SK-N-SH treated with all-trans-retinoic acid at 6 μM for 48 hours (cell line): Measurements from ENCODE around the gene MFSD11.

Experiments
- ATAC-seq: fragments of 200-7000 bp; cut with Tn5 transposase; 3 replicates; pipeline ENCODE4 v1.9.1; 2020; ENCODE audit warnings: mild to moderate bottlenecking, moderate library complexity
- ARNTL ChIP-seq: fragments of 450-650 bp; formaldehyde crosslinking; IDR thresholded peaks from 2 replicates; pipeline ENCODE4 v1.5.0; 2020; ENCODE audit warnings: low read depth, mild to moderate bottlenecking, moderate library complexity, borderline replicate concordance
- BACH2 ChIP-seq: fragments of 250-450 bp; sonication (Bioruptor Pico); IDR thresholded peaks from 2 replicates; pipeline ENCODE4 v1.9.0; 2021; ENCODE audit warnings: mild to moderate bottlenecking, borderline replicate concordance
- CSDC2 ChIP-seq: fragments of 250-450 bp; sonication (Bioruptor Pico); IDR thresholded peaks from 2 replicates; pipeline ENCODE4 v1.5.0; 2020; ENCODE audit warnings: mild to moderate bottlenecking, moderate library complexity
- GLIS3 ChIP-seq: fragments of 250-450 bp; sonication (Bioruptor Pico); IDR thresholded peaks from 2 replicates; pipeline ENCODE4 v1.5.0; 2020; ENCODE audit warnings: mild to moderate bottlenecking, moderate library complexity
- ISL1 ChIP-seq: fragments of 250-450 bp; sonication (Bioruptor Pico); IDR thresholded peaks from 2 replicates; pipeline ENCODE4 v2.1.2; 2022; ENCODE audit warnings: mild to moderate bottlenecking, moderate library complexity
- OSR1 ChIP-seq: fragments of 250-450 bp; sonication (Bioruptor Pico); IDR thresholded peaks from 2 replicates; pipeline ENCODE4 v1.8.0; 2022; ENCODE audit warnings: moderate library complexity, mild to moderate bottlenecking, inconsistent platforms
- PPARA ChIP-seq: fragments of 250-450 bp; sonication (Bioruptor Pico); IDR thresholded peaks from 2 replicates; pipeline ENCODE4 v1.5.0; 2020; ENCODE audit warnings: mild to moderate bottlenecking, borderline replicate concordance
- RARB ChIP-seq: fragments of 250-450 bp; sonication (Bioruptor Pico); IDR thresholded peaks from 2 replicates; pipeline ENCODE4 v1.8.0; 2021; ENCODE audit warnings: mild to moderate bottlenecking, moderate library complexity
- SNAI2 ChIP-seq: fragments of 250-450 bp; sonication (Bioruptor Pico); IDR thresholded peaks from 2 replicates; pipeline ENCODE4 v1.5.0; 2020; ENCODE audit warnings: mild to moderate bottlenecking, moderate library complexity
- TCF4 ChIP-seq: fragments of 250-450 bp; sonication (Bioruptor Pico); IDR thresholded peaks from 2 replicates; pipeline ENCODE4 v1.8.0; 2021; ENCODE audit warnings: mild to moderate bottlenecking, moderate library complexity, borderline replicate concordance
- TOX ChIP-seq: fragments of 250-450 bp; sonication (Bioruptor Pico); IDR thresholded peaks from 2 replicates; pipeline ENCODE4 v1.8.0; 2021; ENCODE audit warnings: mild to moderate bottlenecking, moderate library complexity, borderline replicate concordance
- ZC3H10 ChIP-seq: fragments of 250-450 bp; sonication (Bioruptor Pico); IDR thresholded peaks from 2 replicates; pipeline ENCODE4 v1.5.1; 2021; ENCODE audit warnings: mild to moderate bottlenecking, moderate library complexity
- ZFP3 ChIP-seq: fragments of 250-450 bp; sonication (Bioruptor Pico); IDR thresholded peaks from 2 replicates; pipeline ENCODE4 v1.5.0; 2020; ENCODE audit warnings: mild to moderate bottlenecking, moderate library complexity
- ZFP30 ChIP-seq: fragments of 450-650 bp; formaldehyde crosslinking; IDR thresholded peaks from 2 replicates; pipeline ENCODE4 v1.5.0; 2022; ENCODE audit warnings: mild to moderate bottlenecking, moderate library complexity
- ZNF565 ChIP-seq: fragments of 450-650 bp; formaldehyde crosslinking; conservative IDR thresholded peaks from 2 replicates; pipeline ENCODE4 v1.5.0; 2020; ENCODE audit warnings: low read depth, mild to moderate bottlenecking, moderate library complexity
- ZNF70 ChIP-seq: fragments of 450-650 bp; formaldehyde crosslinking; IDR thresholded peaks from 2 replicates; pipeline ENCODE4 v1.5.0; 2020; ENCODE audit warnings: mild to moderate bottlenecking, moderate library complexity
- ZNF8 ChIP-seq: fragments of 450-650 bp; formaldehyde crosslinking; IDR thresholded peaks from 2 replicates; pipeline ENCODE4 v1.5.0; 2020; ENCODE audit warnings: mild to moderate bottlenecking, moderate library complexity
- TF ChIP-seq, protein P1 (sequence below): fragments of 250-450 bp; sonication (Bioruptor Pico); IDR thresholded peaks from 2 replicates; pipeline ENCODE4 v1.5.1; 2021; ENCODE audit warnings: mild to moderate bottlenecking, moderate library complexity
- TF ChIP-seq, protein P2 (sequence below): fragments of 250-450 bp; sonication (Bioruptor Pico); IDR thresholded peaks from 2 replicates; pipeline ENCODE4 v1.5.1; 2020; ENCODE audit warnings: low read depth, mild to moderate bottlenecking, moderate library complexity
- TF ChIP-seq, protein P3 (sequence below): fragments of 250-450 bp; sonication (Bioruptor Pico); IDR thresholded peaks from 2 replicates; pipeline ENCODE4 v1.8.0; 2021; ENCODE audit warnings: low read depth, mild to moderate bottlenecking, moderate library complexity, borderline replicate concordance
- TF ChIP-seq, protein P4 (sequence below): fragments of 250-450 bp; sonication (Bioruptor Pico); IDR thresholded peaks from 2 replicates; pipeline ENCODE4 v1.8.0; 2020; ENCODE audit warnings: mild to moderate bottlenecking, moderate library complexity, borderline replicate concordance
- TF ChIP-seq, protein P5 (sequence below): fragments of 250-450 bp; sonication (Bioruptor Pico); IDR thresholded peaks from 2 replicates; pipeline ENCODE4 v1.5.0; 2020; ENCODE audit warnings: mild to moderate bottlenecking, moderate library complexity

Gene MFSD11

DNA sequence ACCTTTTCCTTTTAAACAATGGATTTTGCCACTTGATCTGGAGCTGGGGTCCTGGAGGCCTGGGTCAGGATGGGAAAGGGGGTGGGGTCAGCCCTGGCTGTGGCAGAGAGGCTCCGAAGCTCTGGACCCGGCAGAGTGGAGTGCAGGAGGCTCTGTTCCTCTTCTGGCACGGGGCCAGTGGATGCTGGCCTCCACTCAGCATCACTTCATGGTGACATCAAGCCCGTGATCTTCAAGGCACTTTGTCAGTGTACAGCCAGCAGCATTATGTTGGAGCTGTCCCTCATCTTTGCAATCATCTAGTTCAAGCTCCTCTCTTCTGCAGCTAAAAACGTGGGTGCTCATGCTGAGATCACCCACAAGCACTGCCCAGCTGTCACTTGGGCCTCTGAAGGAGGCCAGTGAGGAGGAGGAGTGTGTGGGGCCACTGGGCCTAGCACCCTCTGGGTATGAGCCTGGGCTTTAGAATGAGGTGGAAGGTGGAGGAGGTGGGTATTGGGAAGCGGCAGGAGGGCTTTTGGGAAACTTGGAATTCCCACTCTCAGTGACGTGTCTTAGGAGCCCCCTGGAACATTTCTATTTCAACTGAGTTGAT, 84.4 kb downstream of the MFSD11 start:
- ATAC-seq: no peak
- TF ChIP-seq, protein P1, sequence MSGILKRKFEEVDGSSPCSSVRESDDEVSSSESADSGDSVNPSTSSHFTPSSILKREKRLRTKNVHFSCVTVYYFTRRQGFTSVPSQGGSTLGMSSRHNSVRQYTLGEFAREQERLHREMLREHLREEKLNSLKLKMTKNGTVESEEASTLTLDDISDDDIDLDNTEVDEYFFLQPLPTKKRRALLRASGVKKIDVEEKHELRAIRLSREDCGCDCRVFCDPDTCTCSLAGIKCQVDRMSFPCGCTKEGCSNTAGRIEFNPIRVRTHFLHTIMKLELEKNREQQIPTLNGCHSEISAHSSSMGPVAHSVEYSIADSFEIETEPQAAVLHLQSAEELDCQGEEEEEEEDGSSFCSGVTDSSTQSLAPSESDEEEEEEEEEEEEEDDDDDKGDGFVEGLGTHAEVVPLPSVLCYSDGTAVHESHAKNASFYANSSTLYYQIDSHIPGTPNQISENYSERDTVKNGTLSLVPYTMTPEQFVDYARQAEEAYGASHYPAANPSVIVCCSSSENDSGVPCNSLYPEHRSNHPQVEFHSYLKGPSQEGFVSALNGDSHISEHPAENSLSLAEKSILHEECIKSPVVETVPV (CRISPR knock-in tag): no peak
- TF ChIP-seq OSR1 (CRISPR knock-in tag): no peak
- TF ChIP-seq TCF4: no peak
- no peak for TF ChIP-seq SNAI2 (CRISPR knock-in tag)
- no peak for TF ChIP-seq CSDC2 (CRISPR knock-in tag)
- TF ChIP-seq ZNF565 (CRISPR knock-in tag): no peak
- no peak for TF ChIP-seq PPARA (CRISPR knock-in tag)
- TF ChIP-seq, protein P2, sequence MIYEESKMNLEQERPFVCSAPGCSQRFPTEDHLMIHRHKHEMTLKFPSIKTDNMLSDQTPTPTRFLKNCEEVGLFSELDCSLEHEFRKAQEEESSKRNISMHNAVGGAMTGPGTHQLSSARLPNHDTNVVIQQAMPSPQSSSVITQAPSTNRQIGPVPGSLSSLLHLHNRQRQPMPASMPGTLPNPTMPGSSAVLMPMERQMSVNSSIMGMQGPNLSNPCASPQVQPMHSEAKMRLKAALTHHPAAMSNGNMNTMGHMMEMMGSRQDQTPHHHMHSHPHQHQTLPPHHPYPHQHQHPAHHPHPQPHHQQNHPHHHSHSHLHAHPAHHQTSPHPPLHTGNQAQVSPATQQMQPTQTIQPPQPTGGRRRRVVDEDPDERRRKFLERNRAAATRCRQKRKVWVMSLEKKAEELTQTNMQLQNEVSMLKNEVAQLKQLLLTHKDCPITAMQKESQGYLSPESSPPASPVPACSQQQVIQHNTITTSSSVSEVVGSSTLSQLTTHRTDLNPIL (CRISPR knock-in tag): no peak
- TF ChIP-seq ZNF8 (CRISPR knock-in tag): no peak
- no peak for TF ChIP-seq ZC3H10 (CRISPR knock-in tag)
- TF ChIP-seq RARB (CRISPR knock-in tag): no peak
- TF ChIP-seq, protein P3, sequence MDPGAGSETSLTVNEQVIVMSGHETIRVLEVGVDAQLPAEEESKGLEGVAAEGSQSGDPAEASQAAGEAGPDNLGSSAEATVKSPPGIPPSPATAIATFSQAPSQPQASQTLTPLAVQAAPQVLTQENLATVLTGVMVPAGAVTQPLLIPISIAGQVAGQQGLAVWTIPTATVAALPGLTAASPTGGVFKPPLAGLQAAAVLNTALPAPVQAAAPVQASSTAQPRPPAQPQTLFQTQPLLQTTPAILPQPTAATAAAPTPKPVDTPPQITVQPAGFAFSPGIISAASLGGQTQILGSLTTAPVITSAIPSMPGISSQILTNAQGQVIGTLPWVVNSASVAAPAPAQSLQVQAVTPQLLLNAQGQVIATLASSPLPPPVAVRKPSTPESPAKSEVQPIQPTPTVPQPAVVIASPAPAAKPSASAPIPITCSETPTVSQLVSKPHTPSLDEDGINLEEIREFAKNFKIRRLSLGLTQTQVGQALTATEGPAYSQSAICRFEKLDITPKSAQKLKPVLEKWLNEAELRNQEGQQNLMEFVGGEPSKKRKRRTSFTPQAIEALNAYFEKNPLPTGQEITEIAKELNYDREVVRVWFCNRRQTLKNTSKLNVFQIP (CRISPR knock-in tag): no peak
- TF ChIP-seq, protein P4, sequence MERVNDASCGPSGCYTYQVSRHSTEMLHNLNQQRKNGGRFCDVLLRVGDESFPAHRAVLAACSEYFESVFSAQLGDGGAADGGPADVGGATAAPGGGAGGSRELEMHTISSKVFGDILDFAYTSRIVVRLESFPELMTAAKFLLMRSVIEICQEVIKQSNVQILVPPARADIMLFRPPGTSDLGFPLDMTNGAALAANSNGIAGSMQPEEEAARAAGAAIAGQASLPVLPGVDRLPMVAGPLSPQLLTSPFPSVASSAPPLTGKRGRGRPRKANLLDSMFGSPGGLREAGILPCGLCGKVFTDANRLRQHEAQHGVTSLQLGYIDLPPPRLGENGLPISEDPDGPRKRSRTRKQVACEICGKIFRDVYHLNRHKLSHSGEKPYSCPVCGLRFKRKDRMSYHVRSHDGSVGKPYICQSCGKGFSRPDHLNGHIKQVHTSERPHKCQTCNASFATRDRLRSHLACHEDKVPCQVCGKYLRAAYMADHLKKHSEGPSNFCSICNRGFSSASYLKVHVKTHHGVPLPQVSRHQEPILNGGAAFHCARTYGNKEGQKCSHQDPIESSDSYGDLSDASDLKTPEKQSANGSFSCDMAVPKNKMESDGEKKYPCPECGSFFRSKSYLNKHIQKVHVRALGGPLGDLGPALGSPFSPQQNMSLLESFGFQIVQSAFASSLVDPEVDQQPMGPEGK: no peak
- no peak for TF ChIP-seq ZFP30 (CRISPR knock-in tag)

DNA sequence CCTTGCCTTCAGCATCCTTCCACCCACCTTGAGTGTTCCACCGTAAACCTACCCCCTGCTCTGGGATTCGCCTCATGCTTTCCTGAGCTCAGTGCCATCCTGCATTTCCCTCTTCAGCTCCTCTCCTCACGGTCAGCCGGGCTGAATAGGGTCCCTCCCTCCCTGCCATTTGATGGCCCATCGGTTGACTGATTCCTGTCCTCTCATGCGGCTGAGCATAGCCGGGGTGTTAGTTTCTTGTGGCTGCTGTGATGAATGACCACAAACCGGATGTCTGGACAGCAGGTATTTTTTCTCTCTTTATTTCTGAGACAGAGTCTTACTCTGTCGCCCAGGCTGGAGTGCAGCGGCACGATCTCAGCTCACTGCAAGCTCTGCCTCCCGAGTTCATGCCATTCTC, 86.2 kb downstream of the MFSD11 start:
- TF ChIP-seq ARNTL (CRISPR knock-in tag): no peak
- no peak for TF ChIP-seq SNAI2 (CRISPR knock-in tag)
- TF ChIP-seq OSR1 (CRISPR knock-in tag): no peak
- no peak for TF ChIP-seq BACH2 (CRISPR knock-in tag)
- TF ChIP-seq, protein P4: no peak
- no peak for TF ChIP-seq ISL1 (CRISPR knock-in tag)
- TF ChIP-seq, protein P5, sequence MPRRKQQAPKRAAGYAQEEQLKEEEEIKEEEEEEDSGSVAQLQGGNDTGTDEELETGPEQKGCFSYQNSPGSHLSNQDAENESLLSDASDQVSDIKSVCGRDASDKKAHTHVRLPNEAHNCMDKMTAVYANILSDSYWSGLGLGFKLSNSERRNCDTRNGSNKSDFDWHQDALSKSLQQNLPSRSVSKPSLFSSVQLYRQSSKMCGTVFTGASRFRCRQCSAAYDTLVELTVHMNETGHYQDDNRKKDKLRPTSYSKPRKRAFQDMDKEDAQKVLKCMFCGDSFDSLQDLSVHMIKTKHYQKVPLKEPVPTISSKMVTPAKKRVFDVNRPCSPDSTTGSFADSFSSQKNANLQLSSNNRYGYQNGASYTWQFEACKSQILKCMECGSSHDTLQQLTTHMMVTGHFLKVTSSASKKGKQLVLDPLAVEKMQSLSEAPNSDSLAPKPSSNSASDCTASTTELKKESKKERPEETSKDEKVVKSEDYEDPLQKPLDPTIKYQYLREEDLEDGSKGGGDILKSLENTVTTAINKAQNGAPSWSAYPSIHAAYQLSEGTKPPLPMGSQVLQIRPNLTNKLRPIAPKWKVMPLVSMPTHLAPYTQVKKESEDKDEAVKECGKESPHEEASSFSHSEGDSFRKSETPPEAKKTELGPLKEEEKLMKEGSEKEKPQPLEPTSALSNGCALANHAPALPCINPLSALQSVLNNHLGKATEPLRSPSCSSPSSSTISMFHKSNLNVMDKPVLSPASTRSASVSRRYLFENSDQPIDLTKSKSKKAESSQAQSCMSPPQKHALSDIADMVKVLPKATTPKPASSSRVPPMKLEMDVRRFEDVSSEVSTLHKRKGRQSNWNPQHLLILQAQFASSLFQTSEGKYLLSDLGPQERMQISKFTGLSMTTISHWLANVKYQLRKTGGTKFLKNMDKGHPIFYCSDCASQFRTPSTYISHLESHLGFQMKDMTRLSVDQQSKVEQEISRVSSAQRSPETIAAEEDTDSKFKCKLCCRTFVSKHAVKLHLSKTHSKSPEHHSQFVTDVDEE: no peak
- no peak for TF ChIP-seq GLIS3
- TF ChIP-seq ZNF70 (CRISPR knock-in tag): no peak
- TF ChIP-seq, protein P2 (CRISPR knock-in tag): no peak
- TF ChIP-seq TCF4: no peak
- no peak for TF ChIP-seq CSDC2 (CRISPR knock-in tag)
- no peak for TF ChIP-seq ZNF8 (CRISPR knock-in tag)
- no peak for TF ChIP-seq TOX
- TF ChIP-seq ZC3H10 (CRISPR knock-in tag): no peak
- TF ChIP-seq ZFP3 (CRISPR knock-in tag): no peak
- TF ChIP-seq, protein P1 (CRISPR knock-in tag): no peak
- no peak for TF ChIP-seq ZNF565 (CRISPR knock-in tag)
- TF ChIP-seq RARB (CRISPR knock-in tag): no peak
- no peak for ATAC-seq
